ENCODE measurements around the gene TPD52L1.
A peak's percentile ranks its signal among the peaks of the same experiment; 100 is the strongest.
"Not testable (repeated sequence)": the region's sequence is repeated elsewhere in the genome, so short reads cannot be mapped to it uniquely, and the experiment has no call there.

The TPD52L1 gene

DNA sequence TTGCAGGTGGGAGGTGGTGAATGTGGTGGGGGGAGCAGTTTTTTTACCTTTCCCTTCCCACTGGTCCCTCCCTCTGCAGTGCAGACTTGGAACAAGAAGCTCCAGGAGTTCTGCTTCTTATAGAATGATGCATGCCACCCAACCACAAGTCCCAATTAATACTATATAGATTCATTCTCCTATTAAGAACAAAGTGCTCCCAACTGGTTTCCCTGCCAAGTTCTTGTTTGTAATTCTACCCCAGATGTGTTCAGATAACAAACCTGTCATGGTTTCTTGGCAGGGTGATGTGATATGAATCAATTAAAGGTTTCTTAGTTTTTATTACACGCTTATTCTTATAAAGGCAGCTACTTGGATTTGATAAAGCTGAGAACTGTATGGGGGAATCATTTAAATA is 124.3 kb downstream of the TPD52L1 start:
- DNase-seq = no peak

DNA sequence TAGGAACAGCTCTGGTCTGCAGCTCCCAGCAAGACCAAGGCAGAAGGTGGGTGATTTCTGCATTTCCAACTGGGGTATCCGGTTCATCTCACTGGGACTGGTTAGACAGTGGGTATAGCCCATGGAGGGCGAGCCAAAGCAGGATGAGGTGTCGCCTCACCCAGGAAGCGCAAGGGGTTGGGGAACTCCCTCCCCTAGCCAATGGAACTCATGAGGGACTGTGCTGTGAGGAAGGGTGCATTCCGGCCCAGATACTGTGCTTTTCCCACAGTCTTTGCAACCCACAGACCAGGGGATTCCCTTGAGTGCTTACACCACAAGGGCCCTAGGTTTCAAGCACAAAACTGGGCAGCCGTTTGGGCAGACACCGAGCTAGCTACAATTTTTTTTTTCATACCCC is 126.4 kb downstream of the TPD52L1 start:
- no peak for DNase-seq

DNA sequence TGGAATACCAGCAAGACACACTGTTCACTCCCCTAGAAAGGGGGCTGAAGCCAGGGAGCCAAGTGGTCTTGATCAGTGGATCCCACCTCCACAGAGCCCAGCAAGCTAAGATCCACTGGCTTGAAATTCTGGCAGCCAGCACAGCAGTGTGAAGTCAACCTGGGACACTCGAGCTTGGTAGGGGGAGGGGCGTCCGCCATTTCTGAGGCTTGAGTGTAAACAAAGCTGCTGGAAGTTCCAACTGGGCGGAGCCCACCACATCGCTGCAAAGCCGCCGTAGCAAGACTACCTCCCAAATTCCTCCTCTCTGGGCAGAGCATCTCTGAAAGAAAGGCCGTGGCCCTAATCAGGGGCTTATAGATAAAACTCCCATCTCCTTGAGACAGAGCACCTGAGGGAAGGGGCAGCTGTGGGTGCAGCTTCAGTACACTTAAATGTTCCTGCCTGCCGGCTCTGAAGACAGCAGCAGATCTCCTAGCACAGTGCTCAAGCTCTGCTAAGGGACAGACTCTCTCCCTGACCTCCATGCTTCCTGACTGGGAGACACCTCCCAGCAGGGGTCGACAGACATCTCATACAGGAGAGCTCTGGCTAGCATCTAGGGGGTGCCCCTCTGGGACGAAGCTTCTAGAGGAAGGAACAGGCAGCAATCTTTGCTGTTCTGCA is 126.9 kb downstream of the TPD52L1 start:
- not testable (repeated sequence) for DNase-seq

GRCh38 chr6:125282470-125282869 is 128.9 kb downstream of the TPD52L1 start:
- not testable (repeated sequence) for DNase-seq

- DNase-seq = no peak
Measured at GRCh38 chr6:125285353-125285752, 131.8 kb downstream of the TPD52L1 start.

- no peak for DNase-seq
Measured at GRCh38 chr6:125285936-125286335, 132.4 kb downstream of the TPD52L1 start.

- no peak for DNase-seq
Measured at GRCh38 chr6:125287718-125288117, 134.1 kb downstream of the TPD52L1 start.

DNA sequence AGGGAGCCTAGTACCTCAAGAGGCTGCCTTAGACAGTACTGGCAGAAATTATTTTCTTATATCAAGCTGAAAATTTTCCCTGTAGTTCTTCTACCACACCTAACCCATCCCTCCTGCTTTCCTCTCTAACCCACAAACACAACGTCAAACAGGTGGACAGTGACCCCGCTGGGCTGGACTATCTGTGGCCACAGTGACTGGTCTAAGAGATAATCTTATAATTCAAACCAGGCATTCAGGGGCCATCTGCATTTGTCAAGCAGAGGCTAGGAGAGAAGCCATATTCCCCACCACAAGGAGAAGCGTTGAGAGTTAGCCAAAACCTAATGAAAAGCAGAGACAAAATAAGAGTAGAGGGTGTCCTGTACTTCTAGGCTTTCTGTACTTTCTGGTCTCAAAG is 140.0 kb downstream of the TPD52L1 start:
- DNase-seq = no peak

DNA sequence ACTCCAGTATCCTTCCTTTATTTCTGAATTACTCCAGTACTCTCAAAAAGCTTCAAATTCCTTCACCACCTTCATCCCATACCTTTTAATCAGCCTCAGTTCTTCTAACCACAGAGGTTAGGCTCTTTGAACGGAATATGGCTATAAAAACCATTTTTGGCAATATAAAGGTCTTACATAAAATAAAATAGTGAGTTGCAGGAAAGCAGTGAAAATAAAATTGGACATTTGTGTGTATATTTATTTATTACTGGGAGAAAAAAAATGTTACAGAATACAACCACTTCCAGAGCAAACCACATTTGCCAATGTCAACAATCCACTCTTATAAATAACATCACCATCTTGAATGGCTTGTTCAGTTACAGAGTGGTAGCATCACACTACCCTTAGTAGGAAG is 140.5 kb downstream of the TPD52L1 start:
- no peak for DNase-seq

- DNase-seq = no peak
Measured at GRCh38 chr6:125294925-125295324, 141.4 kb downstream of the TPD52L1 start.

DNA sequence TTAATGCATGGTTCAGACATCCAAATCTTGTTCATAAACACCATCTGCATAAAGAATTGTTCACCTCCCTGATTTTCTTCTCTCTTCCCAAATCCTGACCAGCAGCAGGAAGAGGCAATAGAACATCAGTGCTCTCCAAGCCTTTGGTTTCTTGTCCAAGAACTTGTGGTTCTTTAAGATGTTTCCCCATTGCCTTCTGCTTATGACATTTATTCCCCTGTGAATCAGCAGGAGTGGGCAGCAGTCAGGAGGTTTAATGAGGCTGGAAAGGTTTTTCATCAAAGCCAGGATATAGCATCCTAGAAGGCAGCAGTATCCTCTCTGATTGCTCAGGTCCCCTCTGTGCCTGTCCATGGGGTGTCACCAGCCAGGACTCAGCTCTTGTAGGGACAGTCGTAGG is 142.9 kb downstream of the TPD52L1 start:
- no peak for DNase-seq

DNA sequence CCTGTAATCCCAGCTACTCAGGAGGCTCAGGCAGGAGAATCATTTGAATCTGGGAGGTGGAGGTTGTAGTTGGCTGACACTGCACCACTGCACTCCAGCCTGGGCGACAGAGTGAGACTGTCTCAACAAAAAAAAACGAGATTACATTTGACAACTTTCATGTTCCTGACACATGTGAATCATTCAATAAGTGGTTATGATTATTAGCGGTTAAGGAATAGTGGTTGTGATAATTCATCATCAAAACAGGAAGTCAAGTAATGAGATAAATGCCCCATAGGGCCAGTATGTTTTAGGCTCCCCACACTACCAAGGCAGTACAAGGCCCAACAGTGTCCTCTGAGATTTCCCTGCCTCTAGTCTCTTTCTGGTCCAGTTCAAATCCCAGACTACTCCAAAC is 145.7 kb downstream of the TPD52L1 start:
- no peak for DNase-seq

GRCh38 chr6:125300992-125301434 is 147.4 kb downstream of the TPD52L1 start:
- DNase-seq = peak; percentile 10

DNA sequence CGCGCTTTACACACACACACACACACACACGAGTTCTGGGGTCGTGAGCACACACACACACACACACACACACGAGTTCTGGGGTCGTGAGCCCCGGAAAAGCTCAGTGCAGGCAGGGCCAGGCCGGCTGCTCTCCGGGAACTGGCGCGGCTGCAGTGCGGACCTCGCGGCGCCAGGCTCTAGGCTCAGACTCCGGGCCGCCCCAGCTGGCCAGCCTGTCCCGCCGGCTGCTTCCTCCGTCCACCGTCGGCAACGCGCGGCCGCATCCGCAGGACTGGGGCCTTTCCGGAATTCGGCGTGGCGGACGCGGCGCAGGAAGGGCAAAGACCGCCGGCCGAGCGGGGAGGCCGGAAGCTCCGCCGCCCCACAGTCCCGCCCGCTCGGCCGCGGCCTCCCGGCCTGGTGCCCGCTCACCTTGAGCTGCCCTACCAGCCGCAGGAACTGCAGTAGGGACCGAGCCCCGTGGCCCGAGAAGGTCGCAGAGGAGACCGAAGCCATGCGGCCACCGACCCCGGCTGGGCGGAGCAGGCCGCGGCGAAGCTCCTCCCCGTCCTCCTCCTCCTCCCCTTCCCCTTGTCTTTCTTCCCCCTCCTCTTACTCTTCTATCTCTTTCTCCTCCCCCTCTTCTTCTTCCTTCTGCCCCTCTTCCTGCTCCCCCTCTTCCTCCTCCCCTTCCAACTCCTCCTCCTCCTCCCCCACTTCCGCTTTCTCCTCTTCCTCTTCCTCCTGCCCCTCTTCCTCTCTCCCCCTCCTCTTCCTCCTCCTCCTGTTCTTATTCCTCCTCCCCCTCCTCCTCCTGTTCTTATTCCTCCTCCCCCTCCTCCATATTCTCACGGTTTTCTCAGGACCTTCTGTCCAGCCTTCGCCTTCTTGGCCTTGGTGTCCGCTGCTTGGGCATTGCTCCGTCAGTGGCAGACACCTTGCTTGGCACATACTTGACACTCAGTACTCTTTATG is 148.1 kb downstream of the TPD52L1 start, which contains the start of gene HDDC2:
TSS of gene HDDC2 (minus strand) at position 533 of the 957 bp plus-strand sequence. CDS start at position 498, 35 bp downstream.
- DNase-seq = peak; percentile 60

DNA sequence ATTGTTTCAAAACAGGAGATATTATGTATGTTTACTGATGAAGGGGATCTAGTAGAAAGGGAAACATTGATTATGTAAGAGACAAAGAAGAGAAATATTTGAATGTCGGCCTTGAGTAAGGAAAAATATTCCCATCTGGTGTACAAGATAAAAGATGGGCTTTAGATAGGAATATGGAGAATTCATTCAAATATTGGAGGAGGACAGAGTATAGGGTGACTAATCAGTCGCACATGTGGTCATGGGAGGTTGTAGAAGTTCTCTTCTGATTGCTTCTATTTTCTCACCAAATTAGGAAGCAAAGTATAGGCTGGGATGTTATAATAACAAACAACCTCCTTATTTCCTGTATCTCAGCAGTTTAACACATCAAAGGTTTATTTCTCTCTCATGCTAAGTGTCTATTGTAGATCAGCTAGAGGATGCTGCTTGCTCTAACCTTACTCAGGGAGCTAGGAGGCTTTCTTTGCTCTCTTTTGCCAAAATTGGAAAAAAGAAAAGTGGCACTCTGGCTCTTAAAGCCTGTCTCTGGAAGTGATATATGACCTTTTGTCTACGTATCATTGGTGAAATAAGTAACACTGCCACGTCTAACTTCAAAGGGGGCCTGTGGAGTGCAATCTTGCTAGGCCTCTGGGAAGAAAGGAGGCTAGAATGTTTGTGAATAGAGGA is 149.4 kb downstream of the TPD52L1 start:
- DNase-seq = no peak

GRCh38 chr6:125303512-125303854 is 149.9 kb downstream of the TPD52L1 start:
- no peak for DNase-seq

DNA sequence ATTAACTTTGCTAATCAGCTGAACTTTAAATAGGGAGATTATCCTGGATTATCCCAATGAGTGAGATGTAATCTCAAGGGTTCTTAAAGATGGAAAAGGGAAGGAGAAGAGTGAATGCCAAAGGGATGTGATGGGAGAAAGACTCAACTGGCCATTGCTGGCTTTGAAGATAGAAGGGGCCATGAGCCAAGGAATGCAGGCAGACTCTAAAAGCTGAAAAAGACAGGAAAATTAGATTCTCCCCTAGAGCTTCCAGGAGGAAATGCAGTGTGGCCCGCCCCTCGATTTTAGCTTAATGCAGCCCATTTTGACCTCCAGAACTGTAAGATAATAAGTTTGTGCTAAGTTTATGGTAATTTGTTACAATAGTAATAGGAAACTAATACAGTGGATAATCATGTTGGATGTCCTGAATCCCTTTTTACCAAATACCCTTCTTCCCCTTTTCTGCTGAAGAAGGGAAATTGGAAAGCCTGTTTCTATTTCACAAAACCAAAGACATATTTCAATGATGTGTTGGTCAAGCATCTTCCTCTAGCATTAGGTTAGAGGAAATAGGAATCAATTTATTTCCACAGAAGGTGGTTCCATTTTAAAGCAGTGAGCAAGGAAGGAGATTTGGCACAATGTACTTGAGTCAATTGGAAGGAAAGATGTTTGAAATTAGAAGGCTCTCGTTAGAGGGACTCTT is 151.5 kb downstream of the TPD52L1 start:
- DNase-seq = no peak

- no peak for DNase-seq
Measured at GRCh38 chr6:125306756-125307149, 153.2 kb downstream of the TPD52L1 start.

DNA sequence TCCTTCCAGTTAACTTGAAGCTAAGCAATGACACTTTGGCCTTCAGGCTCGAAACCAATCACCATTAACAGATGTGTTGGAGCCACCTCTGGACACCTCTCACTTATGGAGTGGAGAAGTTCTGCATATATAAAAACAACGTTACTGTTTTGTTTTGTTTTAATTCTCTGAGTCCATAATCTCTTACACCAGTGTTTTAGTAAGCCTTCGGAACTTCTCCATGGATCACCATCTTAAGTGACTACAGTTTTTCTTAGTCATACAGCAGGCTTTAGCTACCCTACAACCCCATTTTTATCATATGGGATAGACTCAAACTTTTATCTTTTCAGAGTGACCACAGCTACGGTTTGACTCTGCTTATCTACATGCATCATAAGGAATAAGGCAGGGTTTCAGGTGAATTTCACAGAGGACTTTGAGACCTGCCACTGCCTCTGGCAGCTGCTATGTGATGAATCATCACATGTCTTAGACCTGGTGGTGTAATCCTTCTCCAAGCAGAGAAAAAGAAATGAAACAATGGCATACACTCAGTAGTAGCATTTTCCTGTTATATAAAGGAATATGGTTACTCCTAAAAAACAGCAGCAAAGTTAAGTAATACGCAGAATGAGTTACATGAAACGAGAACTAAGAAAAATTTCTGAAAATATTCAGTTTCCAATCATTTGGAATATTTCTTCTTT is 153.7 kb downstream of the TPD52L1 start:
- no peak for DNase-seq

GRCh38 chr6:125307964-125308615 is 154.5 kb downstream of the TPD52L1 start:
- DNase-seq = no peak

DNA sequence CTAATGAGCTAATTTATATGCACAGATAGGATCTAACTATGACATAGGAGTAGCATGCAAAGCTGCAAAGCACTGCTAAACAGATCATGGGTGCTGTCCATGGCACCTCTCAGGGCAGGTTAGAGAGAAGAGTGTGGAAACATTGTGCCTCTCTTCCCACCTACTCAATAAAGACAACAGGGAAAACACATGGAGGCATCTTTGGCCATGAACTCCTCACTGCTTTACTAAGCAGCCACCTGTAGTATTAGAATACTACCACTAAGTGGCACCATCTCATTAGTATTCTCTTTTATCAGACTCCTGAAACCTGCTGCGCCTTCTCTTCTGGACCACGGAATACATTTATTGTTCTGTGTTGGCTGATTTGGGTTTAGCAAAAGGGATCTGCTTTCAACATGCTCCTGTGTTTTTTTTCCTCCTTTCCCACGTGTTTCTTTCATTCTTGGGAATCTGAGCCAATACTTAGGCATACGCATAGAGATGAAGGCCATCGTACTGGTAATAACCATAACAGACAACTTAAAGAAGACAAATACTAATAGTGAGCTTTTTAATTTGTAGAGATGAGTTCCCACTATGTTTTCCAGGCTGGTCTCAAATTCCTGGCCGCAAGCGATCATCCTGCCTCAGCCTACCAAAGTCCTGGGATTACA is 157.5 kb downstream of the TPD52L1 start:
- DNase-seq = no peak
